ENCODE data around the gene TMEM175.
A peak's percentile ranks its signal among the peaks of the same experiment; 100 is the strongest.

DNA sequence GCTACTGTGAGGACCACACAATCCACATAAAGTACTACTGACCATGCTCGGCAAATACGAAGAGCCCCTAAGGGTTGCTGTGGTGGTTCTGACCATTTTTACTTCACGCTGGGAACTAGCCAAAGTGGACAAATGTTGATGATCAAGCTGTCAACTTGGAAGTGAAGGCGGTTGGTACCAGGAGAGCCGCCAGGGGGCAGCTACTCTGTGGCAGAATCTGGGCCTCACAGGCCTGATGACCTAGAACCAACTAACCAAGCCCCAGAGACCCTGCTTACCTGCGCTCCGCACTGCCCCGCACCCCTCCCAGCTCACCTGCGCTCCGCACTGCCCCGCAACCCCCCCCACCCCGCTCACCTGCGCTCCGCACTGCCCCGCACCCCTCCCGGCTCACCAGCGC lies 5.7 kb upstream of the TMEM175 start:
- no peak for TF ChIP-seq POLR2A (IDR thresholded peaks at IDR 0.05)
- TF ChIP-seq, protein P1, sequence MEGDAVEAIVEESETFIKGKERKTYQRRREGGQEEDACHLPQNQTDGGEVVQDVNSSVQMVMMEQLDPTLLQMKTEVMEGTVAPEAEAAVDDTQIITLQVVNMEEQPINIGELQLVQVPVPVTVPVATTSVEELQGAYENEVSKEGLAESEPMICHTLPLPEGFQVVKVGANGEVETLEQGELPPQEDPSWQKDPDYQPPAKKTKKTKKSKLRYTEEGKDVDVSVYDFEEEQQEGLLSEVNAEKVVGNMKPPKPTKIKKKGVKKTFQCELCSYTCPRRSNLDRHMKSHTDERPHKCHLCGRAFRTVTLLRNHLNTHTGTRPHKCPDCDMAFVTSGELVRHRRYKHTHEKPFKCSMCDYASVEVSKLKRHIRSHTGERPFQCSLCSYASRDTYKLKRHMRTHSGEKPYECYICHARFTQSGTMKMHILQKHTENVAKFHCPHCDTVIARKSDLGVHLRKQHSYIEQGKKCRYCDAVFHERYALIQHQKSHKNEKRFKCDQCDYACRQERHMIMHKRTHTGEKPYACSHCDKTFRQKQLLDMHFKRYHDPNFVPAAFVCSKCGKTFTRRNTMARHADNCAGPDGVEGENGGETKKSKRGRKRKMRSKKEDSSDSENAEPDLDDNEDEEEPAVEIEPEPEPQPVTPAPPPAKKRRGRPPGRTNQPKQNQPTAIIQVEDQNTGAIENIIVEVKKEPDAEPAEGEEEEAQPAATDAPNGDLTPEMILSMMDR (IDR thresholded peaks at IDR 0.05), result peak in 4 of 7 experiments; percentile 12 to 40 (median 22)
- no peak for TF ChIP-seq EP300 (IDR thresholded peaks at IDR 0.05)
